Osteocyte (in vitro differentiated cells): ENCODE results near the gene ESR1. TPM values are rescaled to one million over a fixed set of nuclear protein-coding genes. Genes with fewer than 3 reads are reported as not detected.
A peak's percentile ranks its signal among the peaks of the same experiment; 100 is the strongest.

Experiments used
- DNase-seq: peaks from one replicate; pipeline ENCODE4 v3.0.0; 2021; ENCODE audit warnings: mixed read lengths; ENCODE audit not compliant: unreplicated experiment; ENCODE audit errors: extremely low spot score
- H3K27ac Mint-ChIP-seq: one replicate; pipeline ENCODE4 v1.8.0; 2021; ENCODE audit warnings: mild to moderate bottlenecking, mixed read lengths; ENCODE audit not compliant: unreplicated experiment
- H3K27me3 Mint-ChIP-seq: one replicate; pipeline ENCODE4 v1.8.0; 2021; ENCODE audit warnings: mixed read lengths; ENCODE audit not compliant: unreplicated experiment
- H3K36me3 Mint-ChIP-seq: one replicate; pipeline ENCODE4 v1.8.0; 2021; ENCODE audit warnings: mixed read lengths; ENCODE audit not compliant: unreplicated experiment
- H3K4me1 Mint-ChIP-seq: one replicate; pipeline ENCODE4 v1.8.0; 2021; ENCODE audit warnings: mixed read lengths; ENCODE audit not compliant: unreplicated experiment
- H3K4me3 Mint-ChIP-seq: one replicate; pipeline ENCODE4 v1.8.0; 2021; ENCODE audit warnings: mild to moderate bottlenecking, moderate library complexity, mixed read lengths; ENCODE audit not compliant: unreplicated experiment
- H3K9me3 Mint-ChIP-seq: one replicate; pipeline ENCODE4 v1.8.0; 2021; ENCODE audit warnings: mixed read lengths; ENCODE audit not compliant: unreplicated experiment
- CTCF ChIP-seq: fragments of 200-600 bp; sonication (generic); IDR thresholded peaks from 2 replicates; pipeline ENCODE4 v1.5.0; 2021; ENCODE audit warnings: antibody characterized with exemption, mild to moderate bottlenecking, moderate library complexity
- long read RNA-seq: library from polyadenylated mRNA; unstranded; transcript quantifications from one replicate; pipeline ENCODE4 v2.0.0, GENCODE V29; 2021
- total RNA-seq: library from RNA; stranded (reverse); gene quantifications from 2 replicates; pipeline ENCODE4 v1.2.1, GENCODE V29; 2021

The ESR1 gene
- total RNA-seq = not detected in 2 replicates
- long read RNA-seq = 0 reads

GRCh38 chr6:151807513-151808370 lies at the start of gene ESR1:
ESR1 (plus strand) TSS chr6:151807682; CDS start chr6:151807913, 231 bp downstream.
- peaks cover 2% of the 10 kb centered on the region for H3K36me3 Mint-ChIP-seq
- H3K4me1 Mint-ChIP-seq = peaks cover 13% of the 10 kb centered on the region
- peak within 1 kb of the TSS; percentile 70 for H3K4me3 Mint-ChIP-seq
- peaks cover 77% of the 10 kb centered on the region for H3K27me3 Mint-ChIP-seq
- no peaks in the 10 kb centered on the region for H3K9me3 Mint-ChIP-seq
- no peak within 1 kb of the TSS for H3K27ac Mint-ChIP-seq
- DNase-seq = no peak
- TF ChIP-seq CTCF = no peak

- Mint-ChIP-seq H3K27me3 (peaks cover 16% of the 10 kb centered on the region), H3K4me3 (no peak overlapping the region), H3K27ac (no peak overlapping the region), H3K9me3 (no peaks in the 10 kb centered on the region), H3K4me1 (peaks cover 18% of the 10 kb centered on the region), H3K36me3 (no peaks in the 10 kb centered on the region)
- no peak for TF ChIP-seq CTCF
- DNase-seq = no peak
Measured at GRCh38 chr6:151760486-151760885, 47.0 kb upstream of the ESR1 start.

- no peak for TF ChIP-seq CTCF
- Mint-ChIP-seq H3K36me3 (no peaks in the 10 kb centered on the region), H3K27ac (no peak overlapping the region), H3K4me1 (peaks cover 21% of the 10 kb centered on the region), H3K9me3 (no peaks in the 10 kb centered on the region), H3K4me3 (no peak overlapping the region), H3K27me3 (peaks cover 20% of the 10 kb centered on the region)
- DNase-seq = no peak
Measured at GRCh38 chr6:151761851-151762250, 45.6 kb upstream of the ESR1 start.

- Mint-ChIP-seq H3K27me3 (peaks cover 26% of the 10 kb centered on the region), H3K4me1 (peaks cover 21% of the 10 kb centered on the region), H3K36me3 (no peaks in the 10 kb centered on the region), H3K4me3 (no peak overlapping the region), H3K9me3 (no peaks in the 10 kb centered on the region), H3K27ac (no peak overlapping the region)
- TF ChIP-seq CTCF = no peak
- no peak for DNase-seq
Measured at GRCh38 chr6:151762817-151763216, 44.7 kb upstream of the ESR1 start.

GRCh38 chr6:151763303-151763702 lies 44.2 kb upstream of the ESR1 start:
- H3K27ac Mint-ChIP-seq = no peak overlapping the region
- TF ChIP-seq CTCF = no peak
- no peak overlapping the region for H3K4me3 Mint-ChIP-seq
- H3K4me1 Mint-ChIP-seq = peaks cover 21% of the 10 kb centered on the region
- no peak for DNase-seq
- no peaks in the 10 kb centered on the region for H3K36me3 Mint-ChIP-seq
- H3K9me3 Mint-ChIP-seq = no peaks in the 10 kb centered on the region
- peaks cover 30% of the 10 kb centered on the region for H3K27me3 Mint-ChIP-seq
